ENCODE measurements around the gene WDR59. TPM values are rescaled to one million over a fixed set of nuclear protein-coding genes. Genes with fewer than 3 reads are reported as not detected.

Gene WDR59
- total and polyA plus RNA-seq, 2 donors (not counting 1 experiment from before 2014, with no cell fraction given) = 52.6 to 127 TPM

- H3K4me2 ChIP-seq (replicated peaks; ENCODE audit: low read depth, low read length, poor library complexity, severe bottlenecking) = no peak overlapping the region
- no peak overlapping the region for H3K9ac ChIP-seq (ENCODE audit: low read length)
- H3K27me3 ChIP-seq (replicated peaks in 1 of 4; ENCODE audit: control extremely low read depth in 1 of 4, control insufficient read depth in 3 of 4, insufficient read depth in 4 of 4, low read length in 3 of 4) = peaks cover 0 to 5% (median 0%) of the 10 kb centered on the region in 4 experiments
- H3K4me3 Mint-ChIP-seq = no peak overlapping the region
- CTCF ChIA-PET = no interaction called here
- no peaks in the 10 kb centered on the region for H3K4me1 ChIP-seq (ENCODE audit: control insufficient read depth in 2 of 2, insufficient read depth in 2 of 2, low read length in 2 of 2)
- no peaks in the 10 kb centered on the region for H3K36me3 ChIP-seq (replicated peaks in 1 of 2; ENCODE audit: control extremely low read depth in 1 of 2, control insufficient read depth in 1 of 2, extremely low read depth in 1 of 2, insufficient read depth in 2 of 2, low read length in 1 of 2)
- intact Hi-C loops (cut with micrococcal nuclease) = no loop called here
- no peak overlapping the region for H3K27ac Mint-ChIP-seq
- H3K9me3 Mint-ChIP-seq (ENCODE audit: insufficient read depth) = peaks cover 9% of the 10 kb centered on the region
- H3K4me3 ChIP-seq (ENCODE audit: control extremely low read depth in 1 of 5, extremely low read depth in 1 of 5, insufficient read depth in 1 of 5, low read depth in 2 of 5, low read length in 4 of 5) = no peak overlapping the region
- H4K20me1 ChIP-seq (ENCODE audit: control insufficient read depth, insufficient read depth, low read length, poor library complexity, severe bottlenecking) = no peaks in the 10 kb centered on the region
- ATAC-seq (ENCODE audit: low read depth) = no peak
- H3K27me3 Mint-ChIP-seq = peaks cover 20% of the 10 kb centered on the region
- H3K4me1 Mint-ChIP-seq = no peaks in the 10 kb centered on the region
- no peaks in the 10 kb centered on the region for H3K79me2 ChIP-seq (ENCODE audit: control insufficient read depth, insufficient read depth, low read length)
- no peak for TF ChIP-seq EZH2 (IDR thresholded peaks at IDR 0.05; ENCODE audit: borderline replicate concordance, insufficient read depth, low read depth, low read length, poor library complexity, severe bottlenecking)
- TF ChIP-seq, protein P1, sequence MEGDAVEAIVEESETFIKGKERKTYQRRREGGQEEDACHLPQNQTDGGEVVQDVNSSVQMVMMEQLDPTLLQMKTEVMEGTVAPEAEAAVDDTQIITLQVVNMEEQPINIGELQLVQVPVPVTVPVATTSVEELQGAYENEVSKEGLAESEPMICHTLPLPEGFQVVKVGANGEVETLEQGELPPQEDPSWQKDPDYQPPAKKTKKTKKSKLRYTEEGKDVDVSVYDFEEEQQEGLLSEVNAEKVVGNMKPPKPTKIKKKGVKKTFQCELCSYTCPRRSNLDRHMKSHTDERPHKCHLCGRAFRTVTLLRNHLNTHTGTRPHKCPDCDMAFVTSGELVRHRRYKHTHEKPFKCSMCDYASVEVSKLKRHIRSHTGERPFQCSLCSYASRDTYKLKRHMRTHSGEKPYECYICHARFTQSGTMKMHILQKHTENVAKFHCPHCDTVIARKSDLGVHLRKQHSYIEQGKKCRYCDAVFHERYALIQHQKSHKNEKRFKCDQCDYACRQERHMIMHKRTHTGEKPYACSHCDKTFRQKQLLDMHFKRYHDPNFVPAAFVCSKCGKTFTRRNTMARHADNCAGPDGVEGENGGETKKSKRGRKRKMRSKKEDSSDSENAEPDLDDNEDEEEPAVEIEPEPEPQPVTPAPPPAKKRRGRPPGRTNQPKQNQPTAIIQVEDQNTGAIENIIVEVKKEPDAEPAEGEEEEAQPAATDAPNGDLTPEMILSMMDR (IDR thresholded peaks at IDR 0.05) = no peak
- POLR2A ChIA-PET = no interaction called here
- peaks cover 0 to 13% (median 10%) of the 10 kb centered on the region in 3 donors for H3K9me3 ChIP-seq (ENCODE audit: control extremely low read depth in 1 of 3, control insufficient read depth in 2 of 3, insufficient read depth in 1 of 3, low read length in 2 of 3)
- no peak for DNase-seq
- no peak overlapping the region for H3K27ac ChIP-seq (ENCODE audit: low read length in 2 of 2)
- WGBS (ENCODE audit: insufficient coverage) = 90% methylated on average over 2 of the region's 5 CpGs
- no peak overlapping the region for H2AFZ ChIP-seq (ENCODE audit: insufficient read depth, low read depth, low read length, poor library complexity, severe bottlenecking)
Measured at GRCh38 chr16:74831467-74831866, 153.5 kb downstream of the WDR59 start.

DNA sequence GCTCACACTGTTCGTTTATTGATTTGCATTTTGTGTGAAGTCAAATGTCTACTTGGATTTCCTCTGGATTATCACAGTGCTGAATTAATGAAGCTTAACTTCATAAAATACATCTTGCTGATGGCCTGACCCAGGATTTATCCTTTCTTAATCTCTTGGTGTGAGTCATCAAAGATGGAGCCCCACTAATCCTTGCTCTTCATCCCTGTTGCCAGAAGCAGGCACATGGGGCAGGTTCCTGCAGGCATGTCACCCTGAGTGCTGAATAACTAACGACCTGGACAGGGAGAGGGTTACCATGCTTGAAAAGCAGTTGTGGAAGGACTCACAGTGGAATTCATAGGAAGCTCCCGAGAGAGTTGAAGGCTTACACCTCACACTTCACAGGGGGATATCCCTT, 154.3 kb downstream of the WDR59 start:
- no CpG with 5 or more reads among the region's 3 CpGs for WGBS (ENCODE audit: insufficient coverage)

More for the DNA sequence above, 154.3 kb downstream of the WDR59 start:
- ChIA-PET POLR2A (no interaction called here), CTCF (no interaction called here)
- DNase-seq (no peak), ATAC-seq (ENCODE audit: low read depth) (no peak)
- H3K4me1 Mint-ChIP-seq = no peaks in the 10 kb centered on the region
- Histone ChIP-seq H3K4me1 (ENCODE audit: control insufficient read depth in 2 of 2, insufficient read depth in 2 of 2, low read length in 2 of 2) (no peaks in the 10 kb centered on the region), H3K27me3 (replicated peaks in 1 of 4; ENCODE audit: control extremely low read depth in 1 of 4, control insufficient read depth in 3 of 4, insufficient read depth in 4 of 4, low read length in 3 of 4) (no peaks in the 10 kb centered on the region), H3K79me2 (ENCODE audit: control insufficient read depth, insufficient read depth, low read length) (no peaks in the 10 kb centered on the region), H2AFZ (ENCODE audit: insufficient read depth, low read depth, low read length, poor library complexity, severe bottlenecking) (no peak overlapping the region), H3K36me3 (replicated peaks in 1 of 2; ENCODE audit: control extremely low read depth in 1 of 2, control insufficient read depth in 1 of 2, extremely low read depth in 1 of 2, insufficient read depth in 2 of 2, low read length in 1 of 2) (no peaks in the 10 kb centered on the region), H3K4me3 (ENCODE audit: control extremely low read depth in 1 of 5, extremely low read depth in 1 of 5, insufficient read depth in 1 of 5, low read depth in 2 of 5, low read length in 4 of 5) (no peak overlapping the region), H3K27ac (ENCODE audit: low read length in 2 of 2) (no peak overlapping the region), H3K9me3 (ENCODE audit: control extremely low read depth in 1 of 3, control insufficient read depth in 2 of 3, insufficient read depth in 1 of 3, low read length in 2 of 3) (peaks cover 0 to 13% (median 10%) of the 10 kb centered on the region in 3 donors), H4K20me1 (ENCODE audit: control insufficient read depth, insufficient read depth, low read length, poor library complexity, severe bottlenecking) (no peaks in the 10 kb centered on the region), H3K9ac (ENCODE audit: low read length) (no peak overlapping the region), H3K4me2 (replicated peaks; ENCODE audit: low read depth, low read length, poor library complexity, severe bottlenecking) (no peak overlapping the region)
- H3K9me3 Mint-ChIP-seq (ENCODE audit: insufficient read depth) = peaks cover 9% of the 10 kb centered on the region
- peaks cover 20% of the 10 kb centered on the region for H3K27me3 Mint-ChIP-seq
- H3K4me3 Mint-ChIP-seq = no peak overlapping the region
- TF ChIP-seq, protein P1 (IDR thresholded peaks at IDR 0.05) = no peak
- intact Hi-C loops (cut with micrococcal nuclease) = no loop called here
- H3K27ac Mint-ChIP-seq = no peak overlapping the region
